ENCODE data around the gene HNRNPU.

Gene HNRNPU

GRCh38 chr1:244862699-244863490, 1.4 kb downstream of the HNRNPU start:
- DNase-seq, result peak; percentile 97

- no peak for DNase-seq
These were observed 2.0 kb downstream of the HNRNPU start for GRCh38 chr1:244862354-244862698.

- DNase-seq, result no peak
These were observed 2.7 kb downstream of the HNRNPU start for GRCh38 chr1:244861683-244862082.

- no peak for DNase-seq
These were observed 3.3 kb downstream of the HNRNPU start for GRCh38 chr1:244860914-244861610.

GRCh38 chr1:244860078-244860477, 4.3 kb downstream of the HNRNPU start:
- DNase-seq, result no peak

GRCh38 chr1:244858357-244858756, 6.0 kb downstream of the HNRNPU start:
- DNase-seq, result no peak

GRCh38 chr1:244857761-244858160, 6.6 kb downstream of the HNRNPU start:
- no peak for DNase-seq

GRCh38 chr1:244854865-244855578, 9.3 kb downstream of the HNRNPU start:
- no peak for DNase-seq

- no peak for DNase-seq
These were observed 10.2 kb downstream of the HNRNPU start for GRCh38 chr1:244854166-244854565.

- no peak for DNase-seq
These were observed 11.6 kb downstream of the HNRNPU start for GRCh38 chr1:244852694-244853093.

GRCh38 chr1:244851546-244852231, 12.7 kb downstream of the HNRNPU start:
- no peak for DNase-seq

GRCh38 chr1:244850896-244851295, 13.4 kb downstream of the HNRNPU start:
- DNase-seq, result no peak

GRCh38 chr1:244850099-244850852, 14.1 kb downstream of the HNRNPU start:
- no peak for DNase-seq

GRCh38 chr1:244849189-244849866, 15.0 kb downstream of the HNRNPU start:
- no peak for DNase-seq

- DNase-seq, result no peak
These were observed 17.7 kb downstream of the HNRNPU start for GRCh38 chr1:244846653-244847052.

GRCh38 chr1:244844155-244845121, 19.9 kb downstream of the HNRNPU start:
- no peak for DNase-seq

- no peak for DNase-seq
These were observed 21.0 kb downstream of the HNRNPU start for GRCh38 chr1:244843148-244843978.

- DNase-seq, result no peak
These were observed 22.9 kb downstream of the HNRNPU start for GRCh38 chr1:244841273-244841927.

- DNase-seq, result no peak
These were observed 24.0 kb downstream of the HNRNPU start for GRCh38 chr1:244840219-244840794.

Measured in stimulated activated CD4-positive, alpha-beta T cell treated with anti-CD3 and anti-CD28 coated beads, Interleukin-15, amount 100 ng/mL, for 24 hours (primary cell).